Psoas muscle (tissue), 8 donors: ENCODE results near the gene REPIN1. TPM values are rescaled to one million over a fixed set of nuclear protein-coding genes. Genes with fewer than 3 reads are reported as not detected.

Source experiments
- ATAC-seq, 4 donors: fragments of 200-7000 bp; cut with Tn5 transposase; one replicate each; pipeline ENCODE4 v1.9.1; 2020; ENCODE audit warnings: moderate library complexity in 3 of 4, mild to moderate bottlenecking in 2 of 4
- DNase-seq, 2 donors: peaks; one replicate each; pipeline ENCODE4 v3.0.0-alpha.2; 2020
- H3K27ac ChIP-seq: fragments of 200-600 bp; one replicate; pipeline ENCODE4 v1.8.0; 2022
- H3K27me3 ChIP-seq, 3 donors: fragments of 200-600 bp in 1 of 3; one replicate each; pipeline versions ENCODE4 v1.6.1 to v1.8.0; 2013 to 2022; ENCODE audit warnings: low read length in 2 of 3, mild to moderate bottlenecking in 2 of 3, moderate library complexity in 1 of 3; ENCODE audit not compliant: insufficient read depth in 3 of 3
- H3K36me3 ChIP-seq, 2 donors: fragments of 200-600 bp in 1 of 2; one replicate each; pipeline versions ENCODE4 v1.6.1 to v1.8.0; 2013 to 2022; ENCODE audit warnings: low read depth in 1 of 2, mild to moderate bottlenecking in 1 of 2, moderate library complexity in 1 of 2; ENCODE audit not compliant: insufficient read depth in 1 of 2
- H3K4me1 ChIP-seq: fragments of 200-600 bp; one replicate; pipeline ENCODE4 v1.8.0; 2022
- H3K4me3 ChIP-seq: fragments of 200-600 bp; one replicate; pipeline ENCODE4 v1.8.0; 2022; ENCODE audit warnings: mild to moderate bottlenecking
- H3K9me3 ChIP-seq: fragments of 200-600 bp; one replicate; pipeline ENCODE4 v1.8.0; 2022
- WGBS, 3 donors: extraction: QIAGEN DNeasy Blood & Tissue Kit; methylation state at CpG; one replicate each; pipeline versions ENCODE4 v1.1.6 to v1.1.7; 2013; 5-methylcytosine and 5-hydroxymethylcytosine counted together
- intact Hi-C, 2 donors: fragments of 100-400 bp; cut with DNase I; formaldehyde crosslinking; loops; one replicate each; pipeline versions ENCODE4 v1.11.0 to v1.14.2; 2022
- polyA plus RNA-seq, 3 donors: library from polyadenylated mRNA; stranded (reverse); fragments of 200-250 nt; gene quantifications; one replicate each; pipeline ENCODE4 v1.2.3, GENCODE V29; 2013
- total RNA-seq, 4 donors: library from RNA; stranded (reverse); fragmentation: NEBNext Ultra II Directional in 2 of 4; extraction: Animal tissue kit (Norgen Biotek cat#: 25700) in 2 of 4; gene quantifications; one replicate each; pipeline versions ENCODE4 v1.2.1 to v1.2.4, GENCODE V29; 2021 to 2023
- TF ChIP-seq, protein P1 (sequence below): fragments of 200-600 bp; IDR thresholded peaks from one replicate; pipeline ENCODE4 v1.8.0; 2022; ENCODE audit warnings: antibody characterized with exemption
- donor health status: healthy with polysubstance abuse.
- donor health status: DM: no; HTN: no; CAD: no; lungs with moderate emphysema.
- donor health status: Bipolar disorder and iron deficiency.
- donor health status: healthy.
- donor health status: DM: yes; HTN: yes; CAD: no.
- donor health status: DM: no; HTN: no; CAD: no.
- donor health status: DM: no; HTN: no; CAD: no.
- donor health status: DM: yes; HTN: yes; CAD: no.

REPIN1 gene
- total and polyA plus RNA-seq, 7 donors, result 80.2 to 212 (median 129) TPM

GRCh38 chr7:150330211-150330885 is 38.3 kb upstream of the REPIN1 start:
- Histone ChIP-seq H3K36me3 (peaks cover 0 to 3% of the 10 kb centered on the region in 2 donors), H3K27me3 (no peaks in the 10 kb centered on the region), H3K27ac (no peak overlapping the region), H3K4me1 (no peaks in the 10 kb centered on the region), H3K9me3 (no peaks in the 10 kb centered on the region), H3K4me3 (no peak overlapping the region)
- intact Hi-C loops, result no loop called here
- ATAC-seq, result no peak
- WGBS, 3 donors, result 69 to 85% (median 71%) methylated on average over 19 of the region's 19 CpGs
- TF ChIP-seq, protein P1, sequence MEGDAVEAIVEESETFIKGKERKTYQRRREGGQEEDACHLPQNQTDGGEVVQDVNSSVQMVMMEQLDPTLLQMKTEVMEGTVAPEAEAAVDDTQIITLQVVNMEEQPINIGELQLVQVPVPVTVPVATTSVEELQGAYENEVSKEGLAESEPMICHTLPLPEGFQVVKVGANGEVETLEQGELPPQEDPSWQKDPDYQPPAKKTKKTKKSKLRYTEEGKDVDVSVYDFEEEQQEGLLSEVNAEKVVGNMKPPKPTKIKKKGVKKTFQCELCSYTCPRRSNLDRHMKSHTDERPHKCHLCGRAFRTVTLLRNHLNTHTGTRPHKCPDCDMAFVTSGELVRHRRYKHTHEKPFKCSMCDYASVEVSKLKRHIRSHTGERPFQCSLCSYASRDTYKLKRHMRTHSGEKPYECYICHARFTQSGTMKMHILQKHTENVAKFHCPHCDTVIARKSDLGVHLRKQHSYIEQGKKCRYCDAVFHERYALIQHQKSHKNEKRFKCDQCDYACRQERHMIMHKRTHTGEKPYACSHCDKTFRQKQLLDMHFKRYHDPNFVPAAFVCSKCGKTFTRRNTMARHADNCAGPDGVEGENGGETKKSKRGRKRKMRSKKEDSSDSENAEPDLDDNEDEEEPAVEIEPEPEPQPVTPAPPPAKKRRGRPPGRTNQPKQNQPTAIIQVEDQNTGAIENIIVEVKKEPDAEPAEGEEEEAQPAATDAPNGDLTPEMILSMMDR, result no peak
- DNase-seq, result peak in 1 of 2 donors; percentile 50

GRCh38 chr7:150332852-150333635 is 35.6 kb upstream of the REPIN1 start:
- Histone ChIP-seq H3K4me1 (no peaks in the 10 kb centered on the region), H3K9me3 (no peaks in the 10 kb centered on the region), H3K27ac (no peak overlapping the region), H3K4me3 (no peak overlapping the region), H3K27me3 (no peaks in the 10 kb centered on the region), H3K36me3 (no peaks in the 10 kb centered on the region)
- TF ChIP-seq, protein P1, result no peak
- 95 to 97% (median 96%) methylated on average over 18 of the region's 18 CpGs for WGBS, 3 donors
- no peak for DNase-seq
- intact Hi-C loops, result no loop called here
- ATAC-seq, result no peak

GRCh38 chr7:150333659-150334058 is 35.0 kb upstream of the REPIN1 start:
- Histone ChIP-seq H3K4me1 (no peaks in the 10 kb centered on the region), H3K9me3 (no peaks in the 10 kb centered on the region), H3K27me3 (no peaks in the 10 kb centered on the region), H3K27ac (no peak overlapping the region), H3K36me3 (no peaks in the 10 kb centered on the region), H3K4me3 (no peak overlapping the region)
- ATAC-seq (no peak), DNase-seq (no peak)
- TF ChIP-seq, protein P1, result no peak
- intact Hi-C loops, result no loop called here
- WGBS, 3 donors, result 93 to 98% (median 96%) methylated on average over 8 to 10 of the region's 10 CpGs

DNA sequence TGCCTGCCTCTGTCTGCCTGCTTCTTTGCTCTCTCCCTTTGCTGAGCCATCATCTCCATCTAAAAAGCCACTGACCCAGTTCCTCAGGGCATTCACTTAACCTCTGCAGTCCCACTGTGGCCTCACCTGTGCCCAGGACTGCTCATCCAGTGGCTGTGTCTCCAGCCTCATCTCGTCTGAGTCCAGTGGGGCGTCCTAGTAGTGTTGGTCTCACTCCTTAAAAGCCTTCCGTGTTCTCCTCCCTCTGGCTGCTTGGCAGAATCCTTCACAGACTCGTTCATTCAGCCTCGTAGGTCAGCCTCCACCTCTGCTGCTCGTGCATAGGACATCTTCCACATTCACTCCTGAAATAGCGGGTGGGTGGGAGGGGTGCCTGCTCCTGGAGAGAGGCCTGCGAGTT is 34.5 kb upstream of the REPIN1 start:
- H3K4me1 ChIP-seq, result no peaks in the 10 kb centered on the region
- ATAC-seq (no peak), DNase-seq (no peak)
- no peaks in the 10 kb centered on the region for H3K9me3 ChIP-seq
- no peaks in the 10 kb centered on the region for H3K36me3 ChIP-seq
- no peak overlapping the region for H3K27ac ChIP-seq
- WGBS, 3 donors, result 91 to 94% (median 92%) methylated on average over 8 of the region's 8 CpGs
- intact Hi-C loops, result no loop called here
- H3K27me3 ChIP-seq, result no peaks in the 10 kb centered on the region
- TF ChIP-seq, protein P1, result no peak
- H3K4me3 ChIP-seq, result no peak overlapping the region
